ENCODE results near the gene NHS.
"Not testable (repeated sequence)": the region's sequence is repeated elsewhere in the genome, so short reads cannot be mapped to it uniquely, and the experiment has no call there.

The NHS gene

DNA sequence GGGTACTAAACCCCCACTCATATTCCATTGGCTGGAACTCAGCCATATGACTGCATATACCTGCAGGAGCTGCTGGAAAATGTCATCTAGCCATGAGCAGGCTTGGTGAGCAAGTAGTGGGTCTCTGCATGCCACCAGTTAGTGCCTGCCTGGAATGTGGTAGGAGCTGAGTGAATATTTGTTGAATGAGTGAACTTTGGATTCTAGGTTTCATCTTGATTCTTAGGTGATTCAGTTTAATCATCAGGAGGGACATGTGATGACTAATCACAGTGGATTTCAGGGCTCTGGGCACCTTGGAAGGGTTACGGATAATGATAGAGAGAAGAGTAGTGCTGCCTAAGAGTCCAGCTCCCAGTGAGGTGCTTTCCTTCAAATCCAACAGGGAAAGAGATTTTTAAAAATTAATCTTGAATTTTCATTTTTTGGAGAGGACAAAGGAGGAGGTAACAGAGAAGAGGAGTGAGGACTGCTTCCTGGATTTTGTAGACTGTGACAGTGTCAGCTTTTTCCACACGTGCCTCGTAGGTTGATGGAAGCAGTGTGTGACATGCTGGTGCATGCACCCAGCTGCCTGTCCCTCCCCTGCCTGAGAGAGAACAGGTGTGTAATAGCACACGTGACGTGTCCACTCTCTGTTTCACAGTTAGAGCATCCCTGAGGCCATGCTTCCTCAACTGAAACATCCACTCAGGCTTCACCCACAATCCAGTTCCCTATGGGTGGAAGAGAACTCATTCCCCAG, 30.4 kb downstream of the NHS start:
- DNase-seq (ENCODE audit: low spot score): no peak

- DNase-seq (ENCODE audit: low spot score): no peak
These were observed 34.7 kb downstream of the NHS start for GRCh38 chrX:17409566-17410290.

DNA sequence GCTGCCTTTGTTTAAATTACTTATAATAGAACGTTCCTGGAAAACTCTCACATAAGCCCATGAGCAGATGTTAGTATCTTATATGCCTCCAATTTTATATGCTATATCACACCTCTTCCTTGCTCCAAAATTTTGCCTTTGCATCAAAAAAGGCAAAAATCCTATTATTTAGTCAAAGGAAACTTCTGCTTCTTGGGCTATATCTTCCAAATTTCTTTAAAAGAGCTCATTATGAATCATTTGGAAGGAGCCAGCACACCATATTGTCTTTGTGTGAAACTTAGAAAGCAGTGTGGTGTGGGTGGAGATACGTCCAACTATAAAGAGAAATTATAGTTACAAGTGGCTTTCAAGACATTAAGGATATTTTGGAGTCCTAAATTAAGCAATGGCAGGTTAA, 35.7 kb downstream of the NHS start:
- DNase-seq (ENCODE audit: low spot score): no peak

- DNase-seq (ENCODE audit: low spot score): no peak
These were observed 36.2 kb downstream of the NHS start for GRCh38 chrX:17411205-17411604.

GRCh38 chrX:17412692-17413091, 37.7 kb downstream of the NHS start:
- DNase-seq (ENCODE audit: low spot score): no peak

- peak; percentile 0 for DNase-seq (ENCODE audit: low spot score)
These were observed 38.2 kb downstream of the NHS start for GRCh38 chrX:17413228-17413627.

GRCh38 chrX:17414027-17414658, 39.1 kb downstream of the NHS start:
- no peak for DNase-seq (ENCODE audit: low spot score)

GRCh38 chrX:17414839-17415238, 39.8 kb downstream of the NHS start:
- no peak for DNase-seq (ENCODE audit: low spot score)

DNA sequence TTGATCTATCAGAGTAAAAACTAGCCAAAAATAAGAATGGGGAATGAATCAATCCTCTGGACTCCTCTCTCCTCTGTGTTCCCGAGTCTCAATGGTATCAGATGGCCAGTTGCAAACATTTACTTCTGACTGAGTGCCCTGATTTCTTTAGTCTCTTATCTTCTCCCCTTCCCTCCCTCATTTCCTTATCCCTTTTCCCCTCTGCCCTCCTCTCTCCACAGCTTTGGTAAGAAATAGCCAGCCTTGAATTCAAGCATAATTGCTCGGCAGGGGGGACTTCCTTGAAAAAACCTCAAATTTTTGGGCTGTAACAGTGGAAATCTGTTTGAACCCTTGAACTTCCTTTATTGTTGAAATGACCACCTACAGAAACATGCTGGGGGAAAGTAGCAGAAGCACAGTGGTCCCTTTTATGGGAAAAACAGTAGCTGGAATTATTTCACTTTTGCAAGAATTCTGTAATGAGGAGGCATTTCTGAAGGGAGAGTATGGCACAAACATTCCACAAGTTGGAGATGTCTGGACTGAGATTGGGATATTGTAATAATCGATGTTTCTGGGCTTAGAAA, 40.3 kb downstream of the NHS start:
- no peak for DNase-seq (ENCODE audit: low spot score)

- no peak for DNase-seq (ENCODE audit: low spot score)
These were observed 42.4 kb downstream of the NHS start for GRCh38 chrX:17417372-17417771.

DNA sequence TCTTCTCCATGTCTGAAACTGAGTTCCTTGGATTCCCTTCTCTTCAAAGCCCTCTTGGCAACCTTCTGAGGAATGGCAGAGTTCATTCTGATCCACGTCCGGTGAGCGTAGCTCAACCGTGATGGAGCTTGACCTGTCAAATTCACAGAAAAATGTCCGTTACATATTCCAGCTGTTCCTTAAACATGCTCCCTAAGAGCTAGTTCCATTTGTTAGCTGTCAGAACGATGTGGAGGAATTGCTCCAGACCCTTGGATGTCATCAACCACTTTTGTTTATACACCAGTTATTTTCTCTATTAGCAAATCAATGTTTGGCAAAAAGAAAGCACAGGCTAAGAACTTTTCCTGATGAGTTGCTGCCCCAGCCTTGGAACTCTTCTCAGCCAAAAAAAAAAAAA, 50.1 kb downstream of the NHS start:
- no peak for DNase-seq (ENCODE audit: low spot score)

DNA sequence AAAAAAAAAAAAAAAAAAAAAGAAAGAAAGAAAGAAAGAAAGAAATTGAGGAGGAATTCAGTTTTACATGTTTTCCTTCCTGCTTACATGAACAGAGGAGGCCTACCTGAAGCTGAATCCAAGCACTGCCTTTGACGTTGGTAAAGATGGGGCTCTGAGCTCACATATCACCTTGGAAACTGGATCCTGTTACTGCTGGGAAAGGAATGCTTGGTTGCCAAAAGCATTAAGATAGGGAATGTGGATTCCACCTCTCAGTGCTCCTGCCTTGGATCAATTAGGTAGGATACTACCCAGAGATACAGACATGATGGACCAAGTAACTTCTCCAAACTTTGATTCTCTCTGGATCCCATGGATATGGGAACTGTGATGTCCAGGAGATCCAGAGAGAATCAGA, 50.6 kb downstream of the NHS start:
- no peak for DNase-seq (ENCODE audit: low spot score)

GRCh38 chrX:17431171-17431570, 56.2 kb downstream of the NHS start:
- no peak for DNase-seq (ENCODE audit: low spot score)

GRCh38 chrX:17432158-17432557, 57.2 kb downstream of the NHS start:
- no peak for DNase-seq (ENCODE audit: low spot score)

- no peak for DNase-seq (ENCODE audit: low spot score)
These were observed 59.0 kb downstream of the NHS start for GRCh38 chrX:17433965-17434364.

- DNase-seq (ENCODE audit: low spot score): no peak
These were observed 60.5 kb downstream of the NHS start for GRCh38 chrX:17435476-17435875.

- DNase-seq (ENCODE audit: low spot score): no peak
These were observed 63.2 kb downstream of the NHS start for GRCh38 chrX:17438221-17438620.

GRCh38 chrX:17440258-17440657, 65.3 kb downstream of the NHS start:
- DNase-seq (ENCODE audit: low spot score): no peak

DNA sequence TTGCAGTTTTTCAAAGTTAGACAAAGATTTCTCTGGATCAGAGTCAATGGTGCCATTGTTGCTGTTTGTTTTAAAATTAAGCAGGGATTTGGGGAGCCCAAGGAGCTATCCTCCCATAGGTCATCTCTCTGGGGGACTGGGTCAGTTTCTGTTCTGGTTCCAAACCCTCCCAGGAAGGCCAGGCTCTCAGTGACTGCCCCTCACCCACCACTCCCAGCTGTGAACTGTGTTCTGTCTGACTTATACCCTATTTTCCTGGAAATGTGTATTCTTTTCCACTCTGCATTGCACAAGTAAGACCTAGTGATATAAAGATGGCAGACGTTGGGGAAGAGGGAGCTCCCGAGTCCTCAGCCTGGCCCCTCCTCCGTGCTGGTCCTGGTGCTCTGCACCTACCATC, 65.8 kb downstream of the NHS start:
- DNase-seq (ENCODE audit: low spot score): no peak

GRCh38 chrX:17441965-17442364, 67.0 kb downstream of the NHS start:
- no peak for DNase-seq (ENCODE audit: low spot score)

DNA sequence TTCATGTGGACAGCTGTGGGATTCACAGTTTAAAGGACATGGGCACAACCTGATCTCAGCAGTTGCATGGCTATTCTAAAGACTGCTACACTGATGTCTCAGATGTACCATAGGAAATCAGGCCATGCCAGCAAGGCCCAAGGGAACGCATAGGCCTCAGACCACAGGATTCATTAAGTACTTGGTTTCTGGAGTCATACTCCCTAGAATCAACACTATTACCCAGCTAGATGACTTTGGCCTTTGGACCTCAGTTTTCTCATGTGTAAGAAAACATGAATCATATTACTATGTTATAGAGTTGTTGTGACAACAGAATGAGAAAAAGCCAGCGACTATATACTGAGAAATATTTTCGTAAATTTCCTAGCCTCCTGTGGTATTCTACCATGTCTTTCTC, 67.9 kb downstream of the NHS start:
- no peak for DNase-seq (ENCODE audit: low spot score)

DNA sequence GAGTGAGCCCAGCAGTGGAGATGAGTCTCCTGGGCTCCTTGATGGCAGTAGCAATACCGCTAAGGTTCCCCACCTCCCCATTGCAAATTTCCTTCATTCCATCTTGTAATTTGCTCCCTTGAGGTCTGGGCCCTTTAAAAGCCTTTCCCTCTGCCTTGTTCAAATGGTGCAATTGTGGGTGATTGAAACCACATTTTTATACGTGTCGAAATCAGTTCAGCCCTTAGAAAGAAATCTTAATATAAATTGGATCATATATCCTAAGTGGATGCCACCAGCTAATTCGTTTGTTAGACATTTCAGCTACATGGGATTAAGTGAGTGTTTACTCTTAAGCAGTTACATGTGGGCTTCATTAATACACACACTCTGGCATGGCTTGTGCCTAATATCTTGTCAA, 68.6 kb downstream of the NHS start:
- no peak for DNase-seq (ENCODE audit: low spot score)

GRCh38 chrX:17446269-17446668, 71.3 kb downstream of the NHS start:
- not testable (repeated sequence) for DNase-seq (ENCODE audit: low spot score)

Measured in activated CD4-positive, alpha-beta T cell treated with anti-CD3 and anti-CD28 coated beads, Interleukin-2, Interleukin-4, amounts not matched to agents 100 ng/mL and 50 ng/mL, durations not matched to agents 16 hours and 8 hours (primary cell).